Activated effector memory CD4-positive, alpha-beta T cell treated with anti-CD3 and anti-CD28 coated beads, Interleukin-2, amount 50 U/mL, for 16 hours (primary cell): Measurements from ENCODE around the gene PPP2CA.
"Not testable (repeated sequence)": the region's sequence is repeated elsewhere in the genome, so short reads cannot be mapped to it uniquely, and the experiment has no call there.

Experiments used
- DNase-seq: peaks from one replicate; pipeline ENCODE4 v3.0.0-alpha.2; 2020

The PPP2CA gene

DNA sequence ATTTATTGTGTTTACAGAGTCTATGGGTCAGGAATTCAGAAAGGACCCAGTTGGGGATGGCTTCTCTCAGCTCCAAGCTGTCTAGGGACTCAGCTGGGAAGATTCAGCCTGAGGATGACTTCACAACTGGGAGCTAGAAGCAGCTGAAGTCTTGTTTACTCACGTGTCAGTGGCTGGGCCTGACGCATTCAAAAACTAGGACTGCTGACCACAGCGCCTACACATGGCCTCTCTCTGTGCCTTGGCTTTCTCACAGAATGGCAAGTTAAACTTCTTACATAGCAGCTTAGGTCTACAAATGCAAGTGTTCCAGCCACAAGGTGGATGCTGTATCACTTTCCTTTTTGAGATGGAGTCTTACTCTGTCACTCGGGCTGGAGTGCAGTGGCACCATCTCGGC lies 16.3 kb upstream of the PPP2CA start:
- DNase-seq = no peak

DNA sequence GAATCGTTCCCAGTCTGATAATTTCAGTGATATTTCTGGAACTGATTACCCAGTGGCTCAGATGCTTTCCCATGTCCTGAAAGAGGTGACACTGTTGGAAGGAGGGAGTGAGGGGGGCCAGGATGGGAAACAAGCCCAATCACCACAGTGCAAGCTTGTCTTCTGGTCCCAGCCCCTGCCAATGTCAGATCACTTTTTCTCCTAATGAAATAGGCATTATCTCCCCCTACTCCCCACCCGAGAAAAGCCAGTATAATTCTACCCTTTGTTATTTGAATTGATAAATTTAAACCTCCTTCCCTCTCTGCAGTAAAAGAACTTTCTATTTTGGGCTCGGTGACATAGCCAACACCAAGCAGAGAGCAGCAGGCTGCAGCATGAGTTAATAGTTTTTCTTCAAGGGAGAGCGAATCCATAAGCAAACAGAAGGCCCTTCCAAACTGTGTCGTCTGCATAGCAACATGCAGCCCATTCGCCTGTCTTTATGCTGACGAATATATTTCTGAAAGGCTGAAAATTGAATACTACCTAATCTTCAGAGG lies 14.6 kb upstream of the PPP2CA start:
- no peak for DNase-seq

DNA sequence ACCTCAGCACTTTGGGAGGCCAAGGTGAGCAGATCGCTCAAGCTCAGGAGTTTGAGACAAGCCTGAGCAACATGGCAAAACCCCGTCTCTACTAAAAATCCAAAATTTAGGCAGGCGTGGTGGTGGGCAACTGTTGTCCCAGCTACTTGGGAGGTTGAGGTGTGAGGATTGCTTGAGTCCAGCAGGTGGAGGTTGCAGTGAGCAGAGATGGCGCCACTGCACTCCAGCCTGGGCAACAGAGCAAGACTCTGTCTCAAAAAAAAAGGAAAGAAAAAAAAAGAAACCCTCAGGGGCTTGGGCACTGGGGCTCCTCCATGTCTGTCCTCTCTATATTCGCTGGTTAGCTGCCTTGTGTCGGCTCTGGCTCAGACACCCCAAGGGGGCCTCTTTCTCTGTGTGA lies 10.9 kb upstream of the PPP2CA start:
- DNase-seq = no peak

DNA sequence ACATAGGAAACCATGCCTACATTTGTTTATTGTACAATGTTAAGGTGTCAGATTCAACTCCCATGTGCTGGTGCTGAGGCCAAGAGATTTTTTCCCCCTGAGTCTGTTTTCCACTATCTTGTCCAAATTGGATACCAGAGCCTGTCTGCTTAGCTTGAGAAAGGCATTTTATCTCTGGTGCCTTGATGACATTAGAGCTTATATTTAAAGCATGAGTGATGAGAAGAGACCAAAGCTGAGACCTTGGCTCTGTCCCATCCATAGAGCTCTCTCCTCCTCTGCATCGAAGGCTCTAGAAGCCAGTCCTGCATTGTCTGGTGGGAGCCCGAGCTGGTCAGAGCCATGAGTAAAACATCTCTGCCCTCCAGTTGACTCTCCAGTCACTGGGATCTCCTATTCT lies 10.4 kb upstream of the PPP2CA start:
- no peak for DNase-seq

DNA sequence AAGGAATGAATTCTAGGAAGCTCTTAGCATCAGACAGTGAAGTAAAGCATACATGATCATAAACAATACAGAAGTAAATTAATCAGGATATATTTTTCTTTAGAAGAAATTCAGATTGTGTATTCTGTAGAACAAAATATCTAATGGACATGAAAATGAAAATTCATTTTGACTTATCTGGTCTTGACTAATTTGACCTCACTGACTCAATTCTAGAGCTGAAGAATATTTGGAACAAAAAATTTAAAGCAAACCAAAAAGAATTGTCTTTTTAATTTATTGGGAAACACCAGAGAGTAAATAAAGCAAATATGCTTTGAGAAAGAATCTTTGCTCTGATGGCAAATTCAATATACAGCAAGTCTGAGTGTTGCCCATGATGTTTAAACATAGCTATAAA lies 2.8 kb upstream of the PPP2CA start:
- no peak for DNase-seq

DNA sequence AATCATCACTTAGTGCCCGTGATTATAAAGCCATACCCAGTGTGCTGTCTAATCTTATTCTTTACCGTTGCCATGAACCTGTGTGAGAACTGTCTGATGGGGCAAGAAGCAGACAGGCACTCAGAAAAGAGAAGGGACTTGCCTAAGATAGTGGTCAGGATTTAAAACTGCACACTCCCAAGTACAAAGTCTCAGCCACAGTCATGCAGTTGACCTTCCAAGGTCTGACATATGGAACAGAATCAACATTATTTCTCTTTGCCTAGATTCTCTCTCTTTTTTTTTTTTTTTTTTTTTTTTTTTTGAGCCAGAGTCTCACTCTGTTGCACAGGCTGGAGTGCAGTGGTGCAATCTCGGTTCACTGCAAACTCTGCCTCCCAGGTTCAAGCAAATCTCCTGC lies 1.9 kb upstream of the PPP2CA start:
- no peak for DNase-seq

DNA sequence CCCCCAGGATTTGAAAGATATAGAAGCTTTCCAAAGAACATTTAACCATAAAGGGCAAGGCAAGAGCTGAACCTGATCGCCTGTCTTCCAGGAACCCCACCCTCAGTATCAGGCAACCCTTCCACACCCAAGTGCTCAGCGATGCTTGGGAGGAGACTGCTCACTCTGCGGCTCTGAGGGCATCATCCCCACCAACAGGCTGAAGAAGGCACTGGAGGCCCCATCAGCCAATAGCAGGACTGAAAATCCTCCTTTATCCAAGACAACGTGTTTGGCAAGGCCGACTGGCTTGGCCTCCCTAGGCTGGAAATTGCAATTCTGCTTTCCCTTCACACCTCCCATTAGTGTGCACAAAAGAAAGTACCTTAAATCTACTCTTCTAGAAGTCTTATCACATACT lies 1.4 kb upstream of the PPP2CA start:
- no peak for DNase-seq

DNA sequence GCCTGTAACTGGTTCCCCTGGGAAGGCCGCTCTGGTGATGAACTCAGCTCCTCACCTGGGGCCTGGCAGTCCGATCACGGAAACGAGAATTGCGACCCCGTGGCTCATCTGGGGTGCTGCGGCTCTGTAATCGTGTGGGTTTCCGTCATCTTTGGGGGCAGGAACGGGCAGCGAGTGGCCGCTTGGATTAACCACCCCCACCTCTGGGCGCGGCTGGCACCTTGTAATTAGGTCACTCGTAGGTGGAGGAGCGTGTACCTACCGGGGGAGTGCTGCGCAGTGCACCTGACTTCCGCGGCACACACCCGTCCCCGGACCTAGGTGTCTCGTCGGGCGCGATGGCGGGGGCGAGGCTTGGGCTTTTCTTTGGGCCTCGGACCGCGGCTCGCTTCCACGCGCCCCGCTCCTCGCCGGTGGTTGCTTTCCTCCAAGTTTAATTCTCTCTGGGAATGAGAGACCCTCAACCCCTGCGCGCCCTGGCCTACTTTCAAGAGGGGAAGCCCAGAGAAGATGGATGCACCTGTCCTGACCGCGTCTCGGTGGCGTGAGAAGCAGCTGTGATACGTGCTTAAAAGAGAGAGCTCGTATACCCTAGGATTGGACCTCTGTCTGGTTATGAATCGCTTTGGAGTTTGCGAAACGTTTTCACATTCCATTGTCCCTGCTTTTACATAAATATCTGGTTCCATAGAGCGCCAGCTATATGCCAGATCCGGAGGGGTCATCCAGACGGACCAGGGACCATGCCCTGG lies 744 bp upstream of the PPP2CA start:
- peak; percentile 92 for DNase-seq

DNA sequence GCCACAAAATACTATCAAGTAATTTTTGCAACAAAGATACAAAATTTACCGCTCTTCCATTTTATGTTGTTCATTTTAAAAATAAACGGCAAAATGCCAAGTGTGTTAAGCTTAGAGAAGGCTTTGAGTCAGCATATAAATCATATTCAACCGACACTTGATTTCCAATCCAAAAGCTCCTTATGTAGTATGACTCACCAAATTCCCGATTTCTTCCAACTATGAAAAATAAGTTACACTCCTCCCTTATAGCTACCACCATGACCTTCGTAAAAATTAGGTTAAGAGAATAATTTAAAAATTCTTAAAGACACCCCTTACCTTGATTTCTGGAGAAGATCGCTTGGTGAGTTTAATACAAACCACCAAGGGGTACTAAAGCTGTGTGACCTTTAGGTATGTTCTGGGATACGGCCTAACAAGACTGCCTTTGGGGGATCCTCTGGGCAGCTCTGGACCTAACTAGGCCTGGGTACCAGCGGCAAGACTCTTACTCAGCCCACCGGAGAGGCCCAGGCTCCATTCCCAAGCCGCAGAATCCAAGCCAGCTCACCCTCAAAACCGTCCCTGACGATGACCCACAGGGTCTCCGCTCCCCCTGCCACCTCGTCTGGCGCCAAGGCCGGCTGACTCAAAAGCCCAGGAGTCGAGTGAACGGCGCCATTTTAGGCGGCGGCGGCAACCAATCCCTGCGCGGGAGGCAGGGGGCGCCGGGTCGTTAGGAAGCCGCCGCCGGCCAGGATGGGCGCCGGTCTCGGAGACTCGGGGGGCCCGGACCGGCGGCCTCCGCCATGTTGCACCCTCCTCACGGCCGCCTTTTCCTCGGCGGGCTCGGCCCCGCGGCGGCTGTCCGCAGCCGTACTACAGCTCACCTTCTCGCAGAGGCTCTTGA lies 739 bp downstream of the PPP2CA start:
- peak; percentile 89 for DNase-seq

DNA sequence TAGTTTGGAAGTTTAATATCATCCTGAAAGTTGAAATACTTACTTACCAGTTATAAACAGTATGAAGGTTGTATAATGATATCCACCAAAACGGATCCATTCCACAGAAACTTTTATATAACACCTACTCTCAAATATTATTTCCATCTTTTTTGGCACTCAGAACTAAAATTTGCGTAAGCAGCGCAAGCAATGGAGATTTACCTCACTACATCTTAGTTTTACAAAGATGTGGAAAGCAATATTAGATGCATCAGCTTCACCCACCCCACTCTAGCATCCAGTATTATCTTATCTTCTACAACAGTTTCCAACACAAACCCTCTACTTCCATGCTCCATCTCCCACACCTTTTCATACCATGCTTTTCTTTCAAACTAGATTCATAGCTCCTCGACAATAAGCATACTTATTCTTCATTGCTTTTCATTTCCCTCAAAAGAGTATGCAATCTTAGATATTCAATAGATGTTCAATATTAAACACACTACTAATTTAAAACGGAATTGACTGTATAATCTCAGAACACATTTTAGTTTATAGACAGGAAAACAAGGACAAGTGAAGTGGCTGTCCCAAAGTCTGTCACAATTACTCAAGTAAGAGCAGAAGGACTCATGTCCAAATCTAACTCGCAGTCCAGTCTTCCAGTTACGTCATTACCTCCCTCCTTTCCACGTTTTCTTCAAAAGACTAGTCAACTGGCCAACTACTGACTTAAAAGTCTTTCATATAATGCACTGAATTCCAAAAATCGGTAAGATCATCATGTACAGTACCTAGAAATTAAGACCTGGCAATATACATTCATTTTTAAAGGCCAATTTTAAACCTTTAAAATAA lies 2.2 kb downstream of the PPP2CA start:
- DNase-seq = no peak

DNA sequence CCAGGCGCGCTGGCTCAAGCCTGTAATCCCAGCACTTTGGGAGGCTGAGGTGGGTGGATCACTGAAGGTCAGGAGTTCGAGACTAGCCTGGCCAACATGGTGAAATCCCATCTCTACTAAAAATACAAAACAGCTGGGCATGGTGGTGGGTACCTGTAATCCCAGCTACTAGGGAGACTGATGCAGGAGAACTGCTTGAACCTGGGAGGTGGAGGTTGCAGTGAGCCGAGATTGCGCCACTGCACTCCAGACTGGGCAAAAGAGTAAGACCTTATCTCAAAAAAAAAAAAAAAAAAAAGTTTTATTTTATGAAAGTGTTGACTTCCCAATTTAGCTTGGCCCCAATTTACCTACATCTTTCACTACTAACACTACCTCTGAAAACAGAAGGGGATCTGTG lies 4.2 kb downstream of the PPP2CA start:
- DNase-seq = not testable (repeated sequence)

DNA sequence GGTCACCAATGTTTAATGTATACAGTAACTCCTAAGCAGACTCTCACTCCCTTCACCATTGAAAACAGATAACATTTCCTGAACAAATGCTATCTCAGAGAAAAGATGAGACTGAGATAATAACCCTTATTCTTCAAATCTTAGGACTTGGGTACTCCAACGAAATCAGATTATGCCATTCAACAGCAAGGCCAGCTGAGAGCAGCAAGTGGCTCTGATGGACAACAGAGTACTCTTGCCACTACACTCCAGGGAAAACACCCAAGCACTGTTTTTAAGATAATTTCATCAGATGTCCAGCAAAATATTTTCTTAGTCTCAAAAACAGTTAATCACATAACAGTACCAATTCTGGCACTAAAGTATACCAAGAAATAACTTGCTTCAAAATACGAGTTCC lies 10.1 kb downstream of the PPP2CA start:
- no peak for DNase-seq

DNA sequence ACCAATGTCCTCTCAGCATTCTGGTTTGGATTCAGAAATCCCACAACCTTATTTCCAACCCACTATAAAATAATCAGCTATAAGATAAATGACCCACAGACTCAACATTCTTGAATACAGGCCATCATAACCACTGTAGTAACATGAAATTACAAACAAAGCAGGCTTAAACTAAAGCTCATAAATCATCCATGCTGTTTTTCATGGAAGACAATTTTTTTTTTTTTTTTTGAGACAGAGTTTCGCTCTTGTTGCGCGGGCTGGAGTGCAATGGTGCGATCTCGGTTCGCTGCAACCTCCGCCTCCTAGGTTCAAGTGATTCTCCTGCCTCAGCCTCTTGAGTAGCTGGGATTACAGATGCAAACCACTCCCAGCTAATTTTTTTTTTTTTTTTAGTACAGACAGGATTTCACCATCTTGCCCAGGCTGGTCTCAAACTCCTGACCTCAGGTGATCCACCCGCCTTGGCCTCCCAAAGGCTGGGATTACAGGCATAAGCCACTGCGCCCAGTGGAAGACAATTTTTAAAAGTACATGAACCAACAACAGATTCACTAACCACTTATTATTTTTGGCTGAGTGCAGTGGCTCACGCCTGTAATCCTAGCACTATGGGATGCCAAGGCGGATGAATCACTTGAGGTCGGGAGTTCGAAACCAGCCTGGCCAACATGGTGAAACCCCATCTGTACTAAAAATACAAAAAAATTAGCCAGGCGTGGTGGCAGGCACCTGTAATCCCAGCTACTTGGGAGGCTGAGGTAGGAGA lies 14.4 kb downstream of the PPP2CA start:
- not testable (repeated sequence) for DNase-seq

DNA sequence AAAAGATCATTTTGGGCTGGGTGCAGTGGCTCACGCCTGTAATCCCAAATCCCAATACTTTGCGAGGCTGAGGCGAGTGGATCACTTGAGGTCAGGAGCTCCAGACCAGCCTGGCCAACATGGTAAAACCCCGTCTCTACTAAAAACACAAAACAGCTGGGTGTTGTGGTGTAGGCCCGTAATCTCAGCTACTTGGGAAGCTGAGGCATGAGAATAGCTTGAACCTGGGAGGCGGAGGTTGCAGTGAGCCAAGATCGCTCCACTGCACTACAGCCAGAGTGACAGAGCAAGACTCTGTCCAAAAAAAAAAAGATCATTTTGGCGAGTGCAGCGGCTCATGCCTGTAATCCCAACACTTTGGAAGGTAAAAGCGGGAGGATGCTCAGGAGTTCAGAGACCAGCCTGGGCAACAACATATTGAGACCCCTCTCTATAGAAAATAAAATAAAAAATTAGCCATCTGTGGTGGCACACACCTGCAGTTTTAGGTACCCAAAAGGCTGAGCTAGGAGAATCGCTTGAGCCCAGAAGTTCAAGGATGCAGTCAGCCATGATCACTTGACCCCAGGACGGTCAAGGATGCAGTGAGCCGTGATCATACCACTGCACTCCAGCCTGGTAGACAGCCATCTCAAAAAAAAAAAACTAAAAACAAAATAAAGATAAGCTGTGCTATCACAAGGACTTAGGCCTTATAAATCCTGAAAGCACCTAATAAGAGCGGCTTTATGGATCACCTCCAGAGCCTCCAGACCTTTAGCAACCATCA lies 16.2 kb downstream of the PPP2CA start:
- no peak for DNase-seq

DNA sequence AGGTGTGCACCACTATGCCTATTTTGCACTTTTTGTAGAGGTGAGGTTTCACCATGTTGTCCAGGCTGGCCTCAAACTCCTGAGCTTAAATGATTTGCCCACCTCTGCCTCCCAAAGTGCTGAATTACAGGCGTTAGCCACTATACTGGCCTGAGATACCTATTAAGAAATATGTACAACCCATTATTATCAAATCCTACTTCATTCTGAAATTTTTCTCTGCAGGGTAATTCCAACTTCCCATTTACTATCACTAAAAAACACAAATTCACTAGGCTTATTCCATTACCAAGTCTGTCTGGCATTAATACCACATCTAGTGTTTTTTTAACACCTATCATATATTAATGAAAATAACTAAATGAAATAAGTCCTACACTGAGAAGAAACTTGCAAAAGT lies 18.2 kb downstream of the PPP2CA start:
- DNase-seq = no peak

DNA sequence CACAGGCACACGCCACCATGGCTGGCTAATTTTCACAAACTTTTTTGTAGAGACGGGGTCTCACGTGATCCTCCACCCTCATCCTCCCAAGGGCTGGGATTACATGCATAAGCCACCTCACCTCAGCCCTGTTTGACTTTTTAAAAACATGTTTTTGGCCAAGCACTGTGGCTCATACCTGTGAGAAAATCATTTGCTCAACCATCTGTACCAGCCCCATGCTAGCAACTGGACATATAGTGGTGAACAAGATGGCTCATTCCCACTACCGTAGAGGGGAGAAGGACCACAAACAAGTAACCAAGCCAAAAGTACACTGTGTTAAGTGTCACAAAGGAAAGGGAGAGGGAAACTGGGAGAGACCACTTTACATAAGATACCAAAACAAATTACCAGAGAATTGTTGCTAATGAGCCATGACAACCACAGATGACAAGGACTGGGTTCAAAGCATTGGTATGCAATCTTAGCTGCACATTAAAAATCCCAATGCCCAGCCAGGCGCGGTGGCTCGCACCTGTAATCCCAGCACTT lies 19.2 kb downstream of the PPP2CA start:
- no peak for DNase-seq

DNA sequence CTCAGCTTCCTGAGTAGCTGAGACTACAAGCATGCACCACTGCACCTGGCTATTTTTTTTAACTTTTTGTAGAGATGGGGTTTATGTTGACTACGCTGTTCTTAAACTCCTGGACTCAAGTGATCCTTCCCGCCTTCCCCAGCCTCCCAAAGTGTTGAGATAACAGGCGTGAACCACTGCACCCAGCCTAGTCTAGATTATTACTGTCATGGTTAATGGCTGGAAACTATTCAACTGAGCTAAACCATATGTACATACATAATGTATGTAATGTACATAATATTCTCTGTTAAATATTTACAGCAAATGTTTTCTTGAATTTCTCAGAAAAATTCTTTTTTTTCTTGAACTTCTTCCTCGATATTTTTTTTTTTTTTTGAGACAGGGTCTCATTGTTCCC lies 21.3 kb downstream of the PPP2CA start:
- no peak for DNase-seq

DNA sequence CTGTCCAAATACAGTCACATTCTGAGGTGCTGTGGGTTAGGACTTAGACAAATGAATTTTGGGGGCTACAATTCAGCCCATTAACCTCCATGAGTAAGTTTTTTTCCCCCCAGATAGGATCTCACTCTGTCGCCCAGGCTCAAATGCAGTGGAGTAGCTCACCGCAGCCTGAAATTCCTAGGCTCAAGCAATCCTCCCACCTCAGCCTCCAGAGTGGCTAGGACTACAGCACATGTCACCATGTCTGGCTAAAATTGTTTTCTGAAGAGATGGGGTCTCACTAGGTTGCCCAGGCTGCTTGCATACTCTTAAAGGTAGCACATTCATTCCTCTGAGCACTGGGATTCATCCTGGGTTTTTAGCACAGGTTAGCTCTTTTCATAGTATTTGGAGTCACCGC lies 22.2 kb downstream of the PPP2CA start:
- no peak for DNase-seq

DNA sequence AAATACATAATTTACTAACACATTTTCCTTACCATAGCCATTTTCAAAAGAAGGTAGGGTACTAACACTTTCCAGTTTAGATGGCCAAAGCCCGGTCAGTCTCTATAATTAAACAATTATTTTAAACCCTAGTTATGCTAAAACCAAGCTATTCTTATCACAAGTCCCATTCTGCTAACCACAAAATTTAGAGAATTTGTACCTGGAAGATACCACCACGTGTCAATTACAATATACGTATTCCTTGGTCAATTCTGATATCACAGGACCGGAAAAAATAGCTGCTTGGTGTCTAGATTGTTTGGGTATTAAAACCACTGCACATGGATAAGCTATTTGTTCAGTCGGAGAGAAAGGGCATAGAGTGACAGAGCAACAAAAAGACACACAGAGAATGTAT lies 30.2 kb downstream of the PPP2CA start:
- no peak for DNase-seq

DNA sequence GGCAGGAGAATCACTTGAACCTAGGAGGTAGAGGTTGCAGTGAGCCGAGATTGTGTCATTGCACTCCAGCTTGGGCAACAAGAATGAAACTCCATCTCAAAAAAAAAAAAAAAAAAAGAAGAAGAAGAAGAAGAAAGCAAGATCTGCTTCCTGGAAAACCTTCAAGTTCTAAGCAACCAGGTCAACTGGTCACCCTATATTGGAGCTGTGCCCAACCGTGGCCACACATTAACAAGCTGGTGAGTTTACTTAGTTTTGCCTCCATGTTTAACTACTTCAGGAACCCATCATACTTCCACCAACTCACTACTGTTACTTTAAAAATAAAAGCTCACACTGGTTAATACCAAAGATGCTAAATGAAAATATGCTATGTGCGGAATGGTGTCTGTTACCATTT lies 36.8 kb downstream of the PPP2CA start:
- DNase-seq = no peak

DNA sequence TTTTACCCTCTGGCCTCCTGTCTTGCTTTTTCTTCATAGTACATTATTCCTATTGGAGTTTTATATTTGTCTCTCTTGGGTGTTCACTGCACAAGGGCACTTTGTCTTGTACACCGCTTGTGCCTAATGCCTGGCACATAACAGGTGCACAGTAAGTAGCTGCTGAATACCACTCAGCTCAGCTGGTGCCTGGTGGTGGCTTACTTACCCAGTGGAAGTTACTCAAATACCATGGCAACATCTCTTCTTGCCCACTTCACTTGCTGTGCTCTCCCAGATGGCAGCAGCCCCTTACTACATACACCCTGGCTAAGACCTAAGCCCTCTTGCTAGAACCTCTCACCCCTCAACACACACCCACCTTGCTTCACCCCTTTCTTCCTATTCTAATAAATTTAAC lies 37.8 kb downstream of the PPP2CA start:
- no peak for DNase-seq
